Cerebellar cortex (tissue), 1 donor: Measurements from ENCODE around the gene DACH1.

Source experiments
- DNase-seq: peaks from one replicate; pipeline ENCODE4 v3.0.0-alpha.2; 2015; ENCODE audit warnings: low spot score

DACH1 gene

GRCh38 chr13:71702253-71702652 is 164.8 kb downstream of the DACH1 start:
- DNase-seq: no peak

- DNase-seq: no peak
Observed at GRCh38 chr13:71701741-71702140, 165.3 kb downstream of the DACH1 start.

GRCh38 chr13:71699342-71699741 is 167.7 kb downstream of the DACH1 start:
- no peak for DNase-seq

- DNase-seq: no peak
Observed at GRCh38 chr13:71695662-71696061, 171.3 kb downstream of the DACH1 start.

GRCh38 chr13:71685072-71685471 is 181.9 kb downstream of the DACH1 start:
- DNase-seq: no peak

- no peak for DNase-seq
Observed at GRCh38 chr13:71681901-71682613, 184.9 kb downstream of the DACH1 start.

GRCh38 chr13:71677124-71677523 is 189.9 kb downstream of the DACH1 start:
- DNase-seq: no peak

- no peak for DNase-seq
Observed at GRCh38 chr13:71672512-71672911, 194.5 kb downstream of the DACH1 start.

GRCh38 chr13:71663431-71663830 is 203.6 kb downstream of the DACH1 start:
- no peak for DNase-seq

GRCh38 chr13:71661921-71662320 is 205.1 kb downstream of the DACH1 start:
- DNase-seq: no peak

- DNase-seq: no peak
Observed at GRCh38 chr13:71659404-71659803, 207.6 kb downstream of the DACH1 start.

- DNase-seq: no peak
Observed at GRCh38 chr13:71645467-71645866, 221.5 kb downstream of the DACH1 start.

- no peak for DNase-seq
Observed at GRCh38 chr13:71644579-71644978, 222.4 kb downstream of the DACH1 start.

- no peak for DNase-seq
Observed at GRCh38 chr13:71643448-71643860, 223.6 kb downstream of the DACH1 start.

GRCh38 chr13:71638751-71639150 is 228.3 kb downstream of the DACH1 start:
- no peak for DNase-seq

- no peak for DNase-seq
Observed at GRCh38 chr13:71634602-71635443, 232.2 kb downstream of the DACH1 start.

GRCh38 chr13:71634182-71634581 is 232.8 kb downstream of the DACH1 start:
- DNase-seq: no peak

GRCh38 chr13:71632721-71633120 is 234.3 kb downstream of the DACH1 start:
- DNase-seq: no peak

- DNase-seq: no peak
Observed at GRCh38 chr13:71632206-71632605, 234.8 kb downstream of the DACH1 start.

- no peak for DNase-seq
Observed at GRCh38 chr13:71629167-71629566, 237.8 kb downstream of the DACH1 start.

GRCh38 chr13:71626421-71627117 is 240.4 kb downstream of the DACH1 start:
- no peak for DNase-seq

GRCh38 chr13:71625694-71626093 is 241.3 kb downstream of the DACH1 start:
- DNase-seq: no peak
